Measurements from ENCODE around the gene LCN9.
"Not testable (repeated sequence)": the region's sequence is repeated elsewhere in the genome, so short reads cannot be mapped to it uniquely, and the experiment has no call there.

The LCN9 gene

GRCh38 chr9:135648494-135649410, 14.4 kb upstream of the LCN9 start:
- DNase-seq: no peak

- no peak for DNase-seq
These were observed 13.6 kb upstream of the LCN9 start for GRCh38 chr9:135649508-135649907.

GRCh38 chr9:135650408-135650807, 12.7 kb upstream of the LCN9 start:
- no peak for DNase-seq

- no peak for DNase-seq
These were observed 7.8 kb upstream of the LCN9 start for GRCh38 chr9:135655317-135655716.

GRCh38 chr9:135657416-135657815, 5.7 kb upstream of the LCN9 start:
- no peak for DNase-seq

- DNase-seq: no peak
These were observed 3.9 kb upstream of the LCN9 start for GRCh38 chr9:135659252-135659651.

- DNase-seq: no peak
These were observed 2.7 kb upstream of the LCN9 start for GRCh38 chr9:135660407-135660806.

- no peak for DNase-seq
These were observed 1.1 kb upstream of the LCN9 start for GRCh38 chr9:135661816-135662560.

GRCh38 chr9:135663451-135663770, 302 bp downstream of the LCN9 start:
- no peak for DNase-seq

GRCh38 chr9:135663857-135664256, 748 bp downstream of the LCN9 start:
- no peak for DNase-seq

- DNase-seq: no peak
These were observed 1.2 kb downstream of the LCN9 start for GRCh38 chr9:135664266-135664665.

- no peak for DNase-seq
These were observed 2.0 kb downstream of the LCN9 start for GRCh38 chr9:135664801-135665794.

- DNase-seq: no peak
These were observed 2.7 kb downstream of the LCN9 start for GRCh38 chr9:135665795-135666189.

- DNase-seq: no peak
These were observed 3.7 kb downstream of the LCN9 start for GRCh38 chr9:135666534-135667462.

GRCh38 chr9:135667463-135668001, 4.4 kb downstream of the LCN9 start:
- DNase-seq: no peak

GRCh38 chr9:135669018-135669417, 5.9 kb downstream of the LCN9 start:
- DNase-seq: not testable (repeated sequence)

GRCh38 chr9:135669616-135670285, 6.6 kb downstream of the LCN9 start:
- no peak for DNase-seq

- DNase-seq: no peak
These were observed 7.8 kb downstream of the LCN9 start for GRCh38 chr9:135670721-135671590.

- no peak for DNase-seq
These were observed 8.5 kb downstream of the LCN9 start for GRCh38 chr9:135671591-135672041.

GRCh38 chr9:135672786-135673185, 9.7 kb downstream of the LCN9 start:
- not testable (repeated sequence) for DNase-seq

All from HCEC 1CT (cell line).